IMR-90 (cell line): ENCODE measurements around the gene STX16.

Experiments used
- BHLHE40 ChIP-seq: fragments of 150-350 bp; IDR thresholded peaks from 2 replicates; pipeline ENCODE4 v1.6.1; 2016; ENCODE audit warnings: mild to moderate bottlenecking, low read depth, low read length
- CEBPB ChIP-seq: IDR thresholded peaks from 2 replicates; pipeline ENCODE4 v1.6.1; 2012; ENCODE audit warnings: low read depth, low read length, improper control_type of control experiment
- FOS ChIP-seq: fragments of 150-350 bp; IDR thresholded peaks from 2 replicates; pipeline ENCODE4 v1.6.1; 2016; ENCODE audit warnings: low read depth, low read length
- MAFK ChIP-seq: IDR thresholded peaks from 2 replicates; pipeline ENCODE4 v1.6.1; 2012; ENCODE audit warnings: low read depth, low read length, improper control_type of control experiment
- MAZ ChIP-seq: IDR thresholded peaks from 2 replicates; pipeline ENCODE4 v1.6.1; 2012; ENCODE audit warnings: low read depth, mild to moderate bottlenecking, low read length, improper control_type of control experiment, moderate library complexity, borderline replicate concordance
- MXI1 ChIP-seq: IDR thresholded peaks from 2 replicates; pipeline ENCODE4 v1.6.1; 2012; ENCODE audit warnings: low read depth, mild to moderate bottlenecking, low read length, moderate library complexity, borderline replicate concordance
- NFE2L2 ChIP-seq: fragments of 150-350 bp; IDR thresholded peaks from 2 replicates; pipeline ENCODE4 v1.6.1; 2016; ENCODE audit warnings: low read depth, mild to moderate bottlenecking, low read length
- POLR2A ChIP-seq: IDR thresholded peaks from 2 replicates; pipeline ENCODE4 v1.6.1; 2012; ENCODE audit warnings: mild to moderate bottlenecking, low read depth, low read length
- RAD21 ChIP-seq: IDR thresholded peaks from 2 replicates; pipeline ENCODE4 v1.6.1; 2012; ENCODE audit warnings: low read length, improper control_type of control experiment
- RCOR1 ChIP-seq: IDR thresholded peaks from 2 replicates; pipeline ENCODE4 v1.6.1; 2012; ENCODE audit warnings: mild to moderate bottlenecking, low read length, improper control_type of control experiment; ENCODE audit not compliant: insufficient replicate concordance
- RFX5 ChIP-seq: IDR thresholded peaks from 2 replicates; pipeline ENCODE4 v1.8.0; 2012; ENCODE audit warnings: low read depth, mild to moderate bottlenecking, low read length, moderate library complexity
- SMC3 ChIP-seq: fragments of 150-350 bp; IDR thresholded peaks from 2 replicates; pipeline ENCODE4 v1.6.1; 2016; ENCODE audit warnings: low read depth, mild to moderate bottlenecking, antibody characterized with exemption, low read length, moderate library complexity
- TF ChIP-seq, protein P1 (sequence below): conservative IDR thresholded peaks from 2 replicates; pipeline ENCODE4 v1.5.1; 2012; ENCODE audit warnings: mild to moderate bottlenecking, low read depth, low read length, improper control_type of control experiment
- TF ChIP-seq, protein P2 (sequence below): fragments of 150-350 bp; IDR thresholded peaks from 2 replicates; pipeline ENCODE4 v1.6.1; 2016; ENCODE audit warnings: low read depth, mild to moderate bottlenecking, low read length, moderate library complexity, borderline replicate concordance

DNA sequence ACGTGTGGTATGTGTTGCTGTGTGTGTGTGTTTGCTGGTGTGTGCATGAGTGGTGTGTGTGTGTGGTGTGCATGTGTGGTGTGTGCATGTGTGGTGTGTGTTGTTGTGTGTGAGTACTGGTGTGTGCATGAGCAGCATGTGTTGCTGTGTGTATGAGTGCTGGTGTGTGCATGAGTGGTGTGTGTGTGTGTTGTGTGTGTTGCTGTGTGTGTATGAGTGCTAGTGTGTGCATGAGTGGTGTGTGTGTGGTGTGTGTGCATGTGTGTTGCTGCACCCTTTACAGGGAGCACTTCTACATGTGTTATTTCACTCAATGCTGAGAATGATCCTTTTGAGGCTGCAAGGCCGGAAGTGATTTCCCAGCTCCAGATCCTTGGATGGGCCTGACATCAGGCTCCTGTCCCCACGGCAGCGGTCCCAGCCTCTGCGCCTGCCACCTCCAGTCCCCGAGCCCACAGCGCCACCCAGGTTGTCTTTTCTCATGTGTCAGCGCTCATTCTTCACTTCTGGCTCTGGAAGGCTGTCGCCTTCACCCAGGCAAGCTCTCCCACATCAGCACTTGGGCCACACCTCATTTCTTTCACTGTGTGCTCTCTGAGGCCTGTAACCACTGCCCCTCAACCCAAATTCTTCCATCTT is 44.1 kb downstream of the STX16 start:
- TF ChIP-seq, protein P1, sequence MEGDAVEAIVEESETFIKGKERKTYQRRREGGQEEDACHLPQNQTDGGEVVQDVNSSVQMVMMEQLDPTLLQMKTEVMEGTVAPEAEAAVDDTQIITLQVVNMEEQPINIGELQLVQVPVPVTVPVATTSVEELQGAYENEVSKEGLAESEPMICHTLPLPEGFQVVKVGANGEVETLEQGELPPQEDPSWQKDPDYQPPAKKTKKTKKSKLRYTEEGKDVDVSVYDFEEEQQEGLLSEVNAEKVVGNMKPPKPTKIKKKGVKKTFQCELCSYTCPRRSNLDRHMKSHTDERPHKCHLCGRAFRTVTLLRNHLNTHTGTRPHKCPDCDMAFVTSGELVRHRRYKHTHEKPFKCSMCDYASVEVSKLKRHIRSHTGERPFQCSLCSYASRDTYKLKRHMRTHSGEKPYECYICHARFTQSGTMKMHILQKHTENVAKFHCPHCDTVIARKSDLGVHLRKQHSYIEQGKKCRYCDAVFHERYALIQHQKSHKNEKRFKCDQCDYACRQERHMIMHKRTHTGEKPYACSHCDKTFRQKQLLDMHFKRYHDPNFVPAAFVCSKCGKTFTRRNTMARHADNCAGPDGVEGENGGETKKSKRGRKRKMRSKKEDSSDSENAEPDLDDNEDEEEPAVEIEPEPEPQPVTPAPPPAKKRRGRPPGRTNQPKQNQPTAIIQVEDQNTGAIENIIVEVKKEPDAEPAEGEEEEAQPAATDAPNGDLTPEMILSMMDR, result no peak
- TF ChIP-seq POLR2A (no peak), SMC3 (no peak), BHLHE40 (no peak), RAD21 (no peak), MAFK (no peak), RCOR1 (no peak), MAZ (no peak), CEBPB (no peak), RFX5 (no peak), FOS (no peak), MXI1 (no peak), NFE2L2 (no peak)
- TF ChIP-seq, protein P2, sequence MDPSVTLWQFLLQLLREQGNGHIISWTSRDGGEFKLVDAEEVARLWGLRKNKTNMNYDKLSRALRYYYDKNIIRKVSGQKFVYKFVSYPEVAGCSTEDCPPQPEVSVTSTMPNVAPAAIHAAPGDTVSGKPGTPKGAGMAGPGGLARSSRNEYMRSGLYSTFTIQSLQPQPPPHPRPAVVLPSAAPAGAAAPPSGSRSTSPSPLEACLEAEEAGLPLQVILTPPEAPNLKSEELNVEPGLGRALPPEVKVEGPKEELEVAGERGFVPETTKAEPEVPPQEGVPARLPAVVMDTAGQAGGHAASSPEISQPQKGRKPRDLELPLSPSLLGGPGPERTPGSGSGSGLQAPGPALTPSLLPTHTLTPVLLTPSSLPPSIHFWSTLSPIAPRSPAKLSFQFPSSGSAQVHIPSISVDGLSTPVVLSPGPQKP, result no peak
